Heart left ventricle (tissue), 13 donors: Measurements from ENCODE around the gene ANKRD33.

Experiments
- POLR2A ChIP-seq, 2 donors: fragments of 450-650 bp; IDR thresholded peaks; one replicate each; pipeline ENCODE4 v1.6.1; 2017; ENCODE audit warnings: antibody characterized with exemption in 2 of 2, mild to moderate bottlenecking in 2 of 2, moderate library complexity in 2 of 2
- TF ChIP-seq, protein P1 (sequence below), 12 donors: fragments of 200-600 bp; sonication (generic) in 4 of 12; IDR thresholded peaks; one replicate each; pipeline versions ENCODE4 v1.5.0 to v1.8.0; 2018 to 2022; ENCODE audit warnings: antibody characterized with exemption in 12 of 12, mild to moderate bottlenecking in 5 of 12
- donor health status: ischemic (EF 13 %, LVEDD 7.1; RV severe dilation, severe dysfunction).
- donor health status: DM: no; HTN: yes; CAD: no.
- donor health status: DM: no; HTN: no; CAD: no.
- donor health status: ischemic (EF 25% LVEDD 6.9; RV normal size, moderate dysfunction).
- donor health status: ischemic (EF 25% LVEDD 5.7; RV mildly dilated, moderate dysfunction).
- donor health status: ischemic (EF 35%, LVEDD 5.7; RV mildly dilated, moderate dysfunction).
- donor health status: nonischemic (EF 11% LVEDD 7.7; RV severe dilation, severe dysfunction).
- donor health status: DM: yes; HTN: yes; CAD: no.
- donor health status: PGD.
- donor health status: ischemic (EF 29% LVEDD 5.4; RV normal size, mild dysfunction).
- donor health status: nonischemic (EF 23%, LVEDD 6.1; RV moderate dilation, normal function).

- TF ChIP-seq, protein P1, sequence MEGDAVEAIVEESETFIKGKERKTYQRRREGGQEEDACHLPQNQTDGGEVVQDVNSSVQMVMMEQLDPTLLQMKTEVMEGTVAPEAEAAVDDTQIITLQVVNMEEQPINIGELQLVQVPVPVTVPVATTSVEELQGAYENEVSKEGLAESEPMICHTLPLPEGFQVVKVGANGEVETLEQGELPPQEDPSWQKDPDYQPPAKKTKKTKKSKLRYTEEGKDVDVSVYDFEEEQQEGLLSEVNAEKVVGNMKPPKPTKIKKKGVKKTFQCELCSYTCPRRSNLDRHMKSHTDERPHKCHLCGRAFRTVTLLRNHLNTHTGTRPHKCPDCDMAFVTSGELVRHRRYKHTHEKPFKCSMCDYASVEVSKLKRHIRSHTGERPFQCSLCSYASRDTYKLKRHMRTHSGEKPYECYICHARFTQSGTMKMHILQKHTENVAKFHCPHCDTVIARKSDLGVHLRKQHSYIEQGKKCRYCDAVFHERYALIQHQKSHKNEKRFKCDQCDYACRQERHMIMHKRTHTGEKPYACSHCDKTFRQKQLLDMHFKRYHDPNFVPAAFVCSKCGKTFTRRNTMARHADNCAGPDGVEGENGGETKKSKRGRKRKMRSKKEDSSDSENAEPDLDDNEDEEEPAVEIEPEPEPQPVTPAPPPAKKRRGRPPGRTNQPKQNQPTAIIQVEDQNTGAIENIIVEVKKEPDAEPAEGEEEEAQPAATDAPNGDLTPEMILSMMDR (IDR thresholded peaks at IDR 0.05), result no peak
- TF ChIP-seq POLR2A (IDR thresholded peaks at IDR 0.05), result no peak
These were observed 40.1 kb upstream of the ANKRD33 start for GRCh38 chr12:51847643-51848325.
